Activated naive CD8-positive, alpha-beta T cell treated with anti-CD3 and anti-CD28 coated beads, Interleukin-2, amount 10 ng/mL, durations not matched to agents 7 days and 5 days (primary cell): Measurements from ENCODE around the gene PDE3B. TPM values are rescaled to one million over a fixed set of nuclear protein-coding genes. Genes with fewer than 3 reads are reported as not detected.
A peak's percentile ranks its signal among the peaks of the same experiment; 100 is the strongest.
"Not testable (repeated sequence)": the region's sequence is repeated elsewhere in the genome, so short reads cannot be mapped to it uniquely, and the experiment has no call there.

Experiments used
- ATAC-seq: fragments of 150-1000 bp; cut with Tn5 transposase; one replicate; pipeline ENCODE4 v1.10.0; 2021; ENCODE audit warnings: low read depth, moderate library complexity
- POLR2A ChIA-PET: fragments of 350-600 bp; sonication (Branson Sonifier 250); formaldehyde crosslinking; loops from one replicate; lab custom pipeline; 2021; ENCODE audit warnings: antibody characterized with exemption; lab: Charles Lee
- DNase-seq: peaks from one replicate; pipeline ENCODE4 v3.0.0; 2021
- H3K27ac Mint-ChIP-seq: one replicate; pipeline ENCODE4 v1.8.0; 2022; ENCODE audit warnings: mild to moderate bottlenecking, mixed read lengths
- H3K27me3 Mint-ChIP-seq: one replicate; pipeline ENCODE4 v1.8.0; 2022; ENCODE audit warnings: mild to moderate bottlenecking, moderate library complexity, mixed read lengths
- H3K36me3 Mint-ChIP-seq: one replicate; pipeline ENCODE4 v1.8.0; 2021; ENCODE audit warnings: mild to moderate bottlenecking, mixed read lengths
- H3K4me1 Mint-ChIP-seq: one replicate; pipeline ENCODE4 v1.8.0; 2021; ENCODE audit warnings: mixed read lengths
- H3K4me3 Mint-ChIP-seq: one replicate; pipeline ENCODE4 v1.8.0; 2022; ENCODE audit warnings: mild to moderate bottlenecking, moderate library complexity, mixed read lengths
- H3K9me3 Mint-ChIP-seq: one replicate; pipeline ENCODE4 v1.8.0; 2021; ENCODE audit warnings: mixed read lengths
- total RNA-seq, 2 experiments: library from RNA; stranded (reverse); gene quantifications; one replicate each; pipeline ENCODE4 v1.2.3, GENCODE V29; 2021

The PDE3B gene
- total RNA-seq, 2 experiments from 2014 or later = 117 to 125 TPM

DNA sequence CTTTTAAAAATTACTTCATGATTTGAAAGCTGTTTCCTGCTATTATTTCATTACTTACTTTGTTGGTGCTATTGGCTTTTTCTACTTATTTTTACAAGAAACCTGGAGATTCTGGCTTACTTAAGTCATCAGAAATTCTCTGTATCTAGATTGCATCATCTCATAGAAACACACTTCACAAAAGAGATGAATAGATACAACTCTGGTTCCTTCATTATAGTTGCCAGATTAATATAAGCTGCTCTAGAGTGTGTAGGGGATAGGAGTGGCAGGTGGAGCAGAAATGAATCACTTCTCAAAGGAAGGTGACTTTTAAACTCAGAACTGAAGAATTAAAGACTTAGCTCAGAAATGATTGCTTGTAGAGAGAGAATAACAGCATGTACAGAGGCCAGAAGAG lies 228.4 kb downstream of the PDE3B start:
- Mint-ChIP-seq H3K9me3 (no peaks in the 10 kb centered on the region), H3K27me3 (no peaks in the 10 kb centered on the region), H3K27ac (no peak overlapping the region), H3K36me3 (peaks cover 70% of the 10 kb centered on the region), H3K4me1 (peaks cover 5% of the 10 kb centered on the region), H3K4me3 (no peak overlapping the region)
- POLR2A ChIA-PET = interaction anchor here (0.6 kb wide), 1 partner anchor 334 kb away, joined by 3 read pairs; no protein-coding TSS in a partner anchor
- DNase-seq = no peak
- no peak for ATAC-seq

- Mint-ChIP-seq H3K27me3 (no peaks in the 10 kb centered on the region), H3K4me1 (peaks cover 2% of the 10 kb centered on the region), H3K9me3 (no peaks in the 10 kb centered on the region), H3K36me3 (peaks cover 77% of the 10 kb centered on the region), H3K4me3 (no peak overlapping the region), H3K27ac (no peak overlapping the region)
- POLR2A ChIA-PET = no interaction called here
- no peak for DNase-seq
- ATAC-seq = no peak
These were observed 230.0 kb downstream of the PDE3B start for GRCh38 chr11:14873632-14874031.

DNA sequence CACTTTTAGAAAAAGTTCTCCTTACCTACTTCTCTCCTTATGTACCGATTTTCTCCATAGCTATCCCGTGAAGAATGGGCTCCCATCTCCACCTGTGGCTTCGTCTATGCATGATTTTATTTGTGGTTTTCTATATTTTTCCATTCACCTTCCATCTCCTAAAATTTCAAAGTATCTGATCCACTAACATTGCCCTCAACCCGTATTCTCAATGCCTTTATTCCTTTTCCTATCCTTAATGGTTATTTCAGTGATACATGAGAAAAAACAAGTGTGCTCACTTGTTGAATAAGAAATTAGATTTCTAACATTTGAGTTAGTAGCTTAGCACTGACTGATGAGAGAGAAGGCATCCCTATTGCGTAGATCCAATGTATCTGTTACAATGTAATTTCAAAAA lies 231.6 kb downstream of the PDE3B start:
- Mint-ChIP-seq H3K36me3 (peaks cover 73% of the 10 kb centered on the region), H3K27me3 (no peaks in the 10 kb centered on the region), H3K4me3 (no peak overlapping the region), H3K9me3 (peaks cover 3% of the 10 kb centered on the region), H3K27ac (no peak overlapping the region), H3K4me1 (peaks cover 2% of the 10 kb centered on the region)
- no peak for ATAC-seq
- DNase-seq = no peak
- POLR2A ChIA-PET = no interaction called here

DNA sequence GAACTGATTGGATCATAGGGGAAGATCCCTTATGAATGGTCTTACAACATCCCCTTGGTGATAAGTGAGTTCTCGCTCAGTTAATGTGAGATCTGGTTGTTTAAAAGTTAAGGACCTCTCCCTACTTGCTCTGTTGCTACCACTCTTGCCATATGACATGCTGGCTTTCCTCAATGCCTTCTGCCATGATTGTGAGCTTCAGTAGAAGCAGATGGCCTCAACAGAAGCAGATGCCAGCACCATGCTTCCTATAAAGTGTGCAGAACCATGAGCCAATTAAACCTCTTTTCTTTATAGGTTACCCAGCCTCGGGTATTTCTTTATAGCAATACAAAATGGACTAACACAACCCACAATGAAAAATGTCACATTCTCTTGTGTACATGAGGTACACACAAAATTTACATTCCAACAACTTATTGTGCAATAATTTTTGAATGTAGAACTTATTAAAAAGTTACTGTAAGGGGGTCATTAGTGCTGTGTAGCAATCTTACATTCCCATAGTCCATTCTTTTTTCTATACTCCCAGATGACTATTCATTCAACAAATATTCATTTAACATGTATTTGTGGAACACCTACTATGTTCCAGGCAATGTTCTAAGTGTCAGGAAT lies 238.1 kb downstream of the PDE3B start:
- peaks cover 10% of the 10 kb centered on the region for H3K9me3 Mint-ChIP-seq
- peaks cover 51% of the 10 kb centered on the region for H3K36me3 Mint-ChIP-seq
- DNase-seq = no peak
- no peaks in the 10 kb centered on the region for H3K27me3 Mint-ChIP-seq
- no peak overlapping the region for H3K27ac Mint-ChIP-seq
- POLR2A ChIA-PET = no interaction called here
- peaks cover 4% of the 10 kb centered on the region for H3K4me1 Mint-ChIP-seq
- no peak for ATAC-seq
- H3K4me3 Mint-ChIP-seq = no peak overlapping the region

GRCh38 chr11:14882196-14882595 lies 238.6 kb downstream of the PDE3B start:
- Mint-ChIP-seq H3K4me3 (no peak overlapping the region), H3K9me3 (peaks cover 10% of the 10 kb centered on the region), H3K27ac (no peak overlapping the region), H3K36me3 (peaks cover 54% of the 10 kb centered on the region), H3K27me3 (no peaks in the 10 kb centered on the region), H3K4me1 (peaks cover 8% of the 10 kb centered on the region)
- ATAC-seq = no peak
- POLR2A ChIA-PET = no interaction called here
- no peak for DNase-seq

- not testable (repeated sequence) for H3K4me3 Mint-ChIP-seq
These were observed 240.1 kb downstream of the PDE3B start for GRCh38 chr11:14883683-14884082.

DNA sequence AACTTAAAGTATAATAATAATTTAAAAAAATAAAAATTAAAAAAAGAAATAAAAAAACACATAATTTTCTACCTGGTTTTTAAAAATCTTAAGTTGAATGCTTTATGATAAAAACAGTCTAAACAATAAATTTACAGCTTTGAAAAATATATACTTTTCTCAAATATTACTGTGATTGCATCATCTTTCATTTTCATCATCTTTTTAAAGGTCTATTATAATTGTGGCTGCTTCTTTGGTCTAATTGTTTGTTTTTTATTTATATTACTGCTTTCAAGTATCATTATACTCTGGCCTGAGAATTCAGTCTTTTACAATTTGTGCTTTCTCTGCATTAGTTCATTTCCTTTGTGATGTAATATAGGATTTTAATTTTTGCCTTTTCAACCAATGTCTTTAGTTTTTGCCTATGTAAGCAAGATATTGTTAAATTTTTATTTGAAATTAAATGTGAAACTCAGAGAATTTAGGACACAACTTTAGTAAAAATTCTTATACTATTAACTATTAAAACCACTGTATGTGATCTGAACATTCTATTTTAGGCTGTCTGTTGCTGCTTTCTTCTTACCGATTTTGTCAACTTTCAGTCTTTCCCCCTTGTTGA lies 241.2 kb downstream of the PDE3B start:
- Mint-ChIP-seq H3K27ac (no peak overlapping the region), H3K36me3 (peaks cover 46% of the 10 kb centered on the region), H3K4me1 (peaks cover 22% of the 10 kb centered on the region), H3K4me3 (no peak overlapping the region), H3K9me3 (peaks cover 10% of the 10 kb centered on the region), H3K27me3 (no peaks in the 10 kb centered on the region)
- DNase-seq (no peak), ATAC-seq (no peak)
- POLR2A ChIA-PET = no interaction called here

More at GRCh38 chr11:14883683-14884082, 240.1 kb downstream of the PDE3B start:
- H3K9me3 Mint-ChIP-seq = peaks cover 10% of the 10 kb centered on the region
- DNase-seq, POLR2A ChIA-PET, ATAC-seq, H3K27ac Mint-ChIP-seq, H3K27me3 Mint-ChIP-seq: not testable (repeated sequence)
- H3K36me3 Mint-ChIP-seq = peaks cover 50% of the 10 kb centered on the region
- H3K4me1 Mint-ChIP-seq = peaks cover 16% of the 10 kb centered on the region

GRCh38 chr11:14886513-14886912 lies 242.9 kb downstream of the PDE3B start:
- Mint-ChIP-seq H3K4me3 (no peak overlapping the region), H3K27ac (no peak overlapping the region), H3K4me1 (peaks cover 33% of the 10 kb centered on the region), H3K9me3 (peaks cover 5% of the 10 kb centered on the region), H3K27me3 (no peaks in the 10 kb centered on the region), H3K36me3 (peaks cover 38% of the 10 kb centered on the region)
- POLR2A ChIA-PET = no interaction called here
- ATAC-seq (no peak), DNase-seq (no peak)

DNA sequence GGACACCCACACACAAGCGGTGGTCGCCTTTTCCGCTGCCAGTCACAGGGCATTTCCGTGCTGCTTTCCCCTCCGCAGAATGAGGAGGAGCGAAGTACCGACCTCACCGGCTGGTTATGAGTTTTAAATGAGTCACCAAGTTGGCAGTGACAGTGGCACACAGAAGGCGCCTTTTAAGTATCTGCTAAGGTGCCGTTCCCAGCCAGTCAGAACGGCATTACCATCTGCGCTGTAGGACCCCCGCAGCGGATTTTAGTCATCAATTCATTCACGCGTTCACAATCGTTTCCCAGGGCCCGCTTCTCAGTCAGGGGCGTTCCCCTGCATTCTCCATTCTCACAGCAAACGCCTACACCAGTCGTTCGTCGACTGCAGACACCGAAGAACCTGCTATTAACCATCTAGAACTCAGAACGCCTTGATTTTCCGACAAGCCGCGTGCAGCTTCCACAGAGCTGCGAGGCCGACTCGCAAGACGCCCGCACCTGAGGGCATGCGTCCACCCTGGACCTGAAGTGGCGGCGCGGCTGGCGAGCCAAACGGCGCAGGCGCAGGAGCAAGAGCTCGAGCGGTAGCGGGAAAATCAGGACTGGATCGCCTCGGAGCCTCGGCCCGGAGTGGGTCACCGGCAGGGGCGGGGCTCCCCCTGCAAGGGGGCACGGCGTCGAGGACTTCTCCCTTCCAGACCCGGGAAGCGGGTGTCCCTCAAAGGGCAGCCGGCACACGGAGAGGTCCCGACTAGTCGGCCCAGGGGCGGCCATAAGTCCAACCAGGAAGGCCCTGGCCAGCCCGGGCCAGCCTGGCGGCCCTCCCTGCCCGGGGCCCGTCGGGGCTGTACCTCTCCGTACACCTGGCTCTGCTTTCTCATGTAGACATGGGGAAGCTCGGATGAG lies 247.8 kb downstream of the PDE3B start:
- DNase-seq (peak; percentile 93), ATAC-seq (peak; percentile 65)
- Mint-ChIP-seq H3K27me3 (no peaks in the 10 kb centered on the region), H3K4me3 (peak overlapping the region; percentile 87), H3K9me3 (peaks cover 1% of the 10 kb centered on the region), H3K4me1 (peaks cover 53% of the 10 kb centered on the region), H3K27ac (peak overlapping the region; percentile 93), H3K36me3 (peaks cover 21% of the 10 kb centered on the region)
- POLR2A ChIA-PET = interaction anchor here (0.9 to 4.5 kb wide), 17 partner anchors 9 to 391 kb away, joined by 3 to 43 read pairs (median 7); partner anchors contain the start of genes COPB1, PDE3B and PSMA1

DNA sequence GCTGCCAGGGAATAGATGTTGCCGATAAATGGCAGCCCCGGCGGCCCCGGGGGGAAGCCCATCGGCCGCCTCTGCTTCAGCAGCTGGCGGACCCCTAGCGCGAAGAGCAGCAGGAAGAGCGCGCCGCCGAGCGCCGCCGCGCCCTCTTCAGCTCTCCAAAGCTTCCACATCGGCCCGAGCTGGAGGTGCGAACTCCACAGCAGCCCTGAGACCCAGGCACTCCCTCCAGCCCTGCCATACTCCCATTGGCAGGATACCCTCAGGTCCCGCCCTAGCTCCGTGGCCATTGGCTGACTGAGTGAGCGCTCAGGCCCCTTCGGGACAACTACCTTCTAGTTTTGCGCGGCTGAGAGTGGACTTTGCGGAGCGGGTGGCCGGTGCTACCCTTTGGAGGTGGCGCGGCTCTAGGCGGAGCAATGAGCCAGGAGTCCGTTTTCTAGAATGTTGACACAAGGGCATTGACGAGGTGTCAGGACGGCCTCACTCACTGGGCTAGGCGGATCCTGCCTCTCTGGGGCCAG lies 248.5 kb downstream of the PDE3B start, which contains the start of gene CYP2R1:
CYP2R1 (minus strand) TSS at position 196 of the 521 bp plus-strand sequence; CDS start at position 170, 26 bp downstream.
- peaks cover 18% of the 10 kb centered on the region for H3K36me3 Mint-ChIP-seq
- POLR2A ChIA-PET = interaction anchor here (0.9 to 4.5 kb wide), 16 partner anchors 8 to 392 kb away, joined by 3 to 43 read pairs (median 7); partner anchors contain the start of genes COPB1, PDE3B and PSMA1
- H3K4me3 Mint-ChIP-seq = peak within 1 kb of the TSS; percentile 87
- DNase-seq (peak; percentile 88), ATAC-seq (peak; percentile 95)
- H3K9me3 Mint-ChIP-seq = peaks cover 1% of the 10 kb centered on the region
- H3K4me1 Mint-ChIP-seq = peaks cover 50% of the 10 kb centered on the region
- H3K27ac Mint-ChIP-seq = peak within 1 kb of the TSS; percentile 93
- H3K27me3 Mint-ChIP-seq = no peaks in the 10 kb centered on the region

DNA sequence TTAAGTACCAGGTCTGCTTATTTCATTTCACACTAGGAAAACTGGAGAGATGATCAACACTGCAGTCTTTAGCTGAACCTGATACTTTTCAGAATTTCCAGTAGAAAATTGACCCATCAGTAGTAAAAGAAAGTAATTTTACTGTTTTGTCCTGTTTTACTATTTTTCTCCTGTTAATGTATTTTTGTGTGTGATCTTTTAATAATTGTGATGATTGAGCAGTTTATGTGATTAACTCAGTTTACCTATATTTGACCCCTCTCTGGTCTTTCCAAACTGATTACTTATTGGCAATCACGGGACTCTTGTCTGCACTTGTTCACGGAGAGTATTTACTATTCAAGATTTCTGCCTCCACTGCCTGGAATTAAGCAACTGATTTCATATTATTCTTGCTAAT lies 249.0 kb downstream of the PDE3B start:
- peak overlapping the region; percentile 89 for H3K27ac Mint-ChIP-seq
- peaks cover 48% of the 10 kb centered on the region for H3K4me1 Mint-ChIP-seq
- H3K36me3 Mint-ChIP-seq = peaks cover 15% of the 10 kb centered on the region
- no peaks in the 10 kb centered on the region for H3K27me3 Mint-ChIP-seq
- ATAC-seq (no peak), DNase-seq (no peak)
- POLR2A ChIA-PET = interaction anchor here (1.2 to 4.5 kb wide), 10 partner anchors 8 to 372 kb away, joined by 4 to 43 read pairs (median 8); partner anchors contain the start of genes PDE3B and PSMA1
- peak overlapping the region; percentile 87 for H3K4me3 Mint-ChIP-seq
- H3K9me3 Mint-ChIP-seq = peaks cover 1% of the 10 kb centered on the region

- H3K27me3 Mint-ChIP-seq = no peaks in the 10 kb centered on the region
- peak overlapping the region; percentile 75 for H3K27ac Mint-ChIP-seq
- H3K9me3 Mint-ChIP-seq = peaks cover 1% of the 10 kb centered on the region
- POLR2A ChIA-PET = interaction anchor here (4.5 kb wide), 1 partner anchor 12 kb away, joined by 37 read pairs; no protein-coding TSS in a partner anchor
- H3K4me1 Mint-ChIP-seq = peaks cover 34% of the 10 kb centered on the region
- H3K4me3 Mint-ChIP-seq = peak overlapping the region; percentile 23
- peaks cover 7% of the 10 kb centered on the region for H3K36me3 Mint-ChIP-seq
- DNase-seq (peak; percentile 39), ATAC-seq (no peak)
These were observed 251.3 kb downstream of the PDE3B start for GRCh38 chr11:14894657-14895598.
